Measurements from ENCODE around the gene MGAT4B.
"Not testable (repeated sequence)": the region's sequence is repeated elsewhere in the genome, so short reads cannot be mapped to it uniquely, and the experiment has no call there.

The MGAT4B gene

GRCh38 chr5:179795863-179796833 is 10.5 kb downstream of the MGAT4B start:
- DNase-seq = peak in 39 of 56 donors; percentile 35 to 82 (median 63)

DNA sequence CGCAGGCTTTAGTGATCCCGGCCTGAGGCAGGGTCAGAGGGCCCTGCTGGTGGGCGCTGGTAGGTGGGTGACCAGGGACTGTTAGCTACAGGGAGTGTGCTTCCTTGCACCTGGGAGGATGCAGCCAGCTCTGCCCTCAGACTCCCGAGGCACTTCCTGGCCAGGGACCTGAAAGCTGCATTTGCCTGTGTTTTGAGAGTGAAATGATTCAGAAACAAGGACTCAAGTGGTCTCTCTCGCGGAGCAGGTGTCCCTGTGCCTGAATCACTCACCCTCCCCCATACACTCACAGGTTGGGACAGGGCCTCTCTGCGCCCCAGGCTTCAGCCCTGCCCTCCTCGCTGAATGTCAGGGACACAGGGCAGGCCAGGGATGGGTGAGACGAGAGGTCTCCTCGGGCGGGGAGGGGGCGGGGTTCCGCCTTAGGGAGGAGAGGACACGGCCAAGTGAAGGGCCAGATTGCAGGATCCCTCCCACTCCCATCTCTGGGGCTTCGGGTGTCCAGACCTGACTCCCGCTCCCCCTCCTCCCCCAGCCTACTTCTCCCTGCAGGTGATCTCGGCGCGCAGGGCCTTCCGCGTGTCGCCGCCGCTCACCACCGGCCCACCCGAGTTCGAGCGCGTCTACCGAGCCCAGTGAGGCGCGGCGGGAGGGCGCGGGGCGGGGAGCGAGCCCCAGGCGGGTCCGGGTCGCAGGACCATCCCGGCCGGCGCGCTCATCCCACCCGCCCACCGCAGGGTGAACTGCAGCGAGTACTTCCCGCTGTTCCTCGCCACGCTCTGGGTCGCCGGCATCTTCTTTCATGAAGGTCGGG is 11.4 kb downstream of the MGAT4B start:
- DNase-seq = peak in 2 of 56 donors; percentile 14 to 27

DNA sequence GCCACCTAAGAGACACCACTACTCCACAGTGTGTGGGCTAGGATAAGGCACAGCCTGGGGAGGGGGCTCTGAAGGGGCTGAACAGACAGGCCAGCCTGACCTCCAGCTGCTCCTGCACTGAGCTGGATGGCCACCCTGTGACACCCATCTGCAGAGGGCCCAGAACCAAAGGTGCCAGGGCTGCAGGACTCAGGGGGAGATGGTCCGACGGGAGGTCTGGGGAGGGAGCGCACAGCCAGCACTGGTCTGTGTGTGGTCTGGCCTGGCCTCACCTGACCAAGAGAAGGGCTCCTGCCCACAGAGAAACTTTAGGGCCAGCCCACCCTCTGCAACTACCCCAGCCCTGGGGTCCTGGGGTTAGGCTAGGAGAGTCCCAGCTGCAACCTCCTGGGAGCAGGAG is 12.1 kb downstream of the MGAT4B start:
- no peak for DNase-seq

- DNase-seq = no peak
Observed at GRCh38 chr5:179794171-179794570, 12.5 kb downstream of the MGAT4B start.

GRCh38 chr5:179793468-179794139 is 13.1 kb downstream of the MGAT4B start, which contains the start of gene LTC4S:
Gene LTC4S, plus strand, starts transcription at chr5:179793986. Its CDS starts 95 bp downstream, at chr5:179794081.
- peak in 36 of 56 donors; percentile 23 to 65 (median 42) for DNase-seq

DNA sequence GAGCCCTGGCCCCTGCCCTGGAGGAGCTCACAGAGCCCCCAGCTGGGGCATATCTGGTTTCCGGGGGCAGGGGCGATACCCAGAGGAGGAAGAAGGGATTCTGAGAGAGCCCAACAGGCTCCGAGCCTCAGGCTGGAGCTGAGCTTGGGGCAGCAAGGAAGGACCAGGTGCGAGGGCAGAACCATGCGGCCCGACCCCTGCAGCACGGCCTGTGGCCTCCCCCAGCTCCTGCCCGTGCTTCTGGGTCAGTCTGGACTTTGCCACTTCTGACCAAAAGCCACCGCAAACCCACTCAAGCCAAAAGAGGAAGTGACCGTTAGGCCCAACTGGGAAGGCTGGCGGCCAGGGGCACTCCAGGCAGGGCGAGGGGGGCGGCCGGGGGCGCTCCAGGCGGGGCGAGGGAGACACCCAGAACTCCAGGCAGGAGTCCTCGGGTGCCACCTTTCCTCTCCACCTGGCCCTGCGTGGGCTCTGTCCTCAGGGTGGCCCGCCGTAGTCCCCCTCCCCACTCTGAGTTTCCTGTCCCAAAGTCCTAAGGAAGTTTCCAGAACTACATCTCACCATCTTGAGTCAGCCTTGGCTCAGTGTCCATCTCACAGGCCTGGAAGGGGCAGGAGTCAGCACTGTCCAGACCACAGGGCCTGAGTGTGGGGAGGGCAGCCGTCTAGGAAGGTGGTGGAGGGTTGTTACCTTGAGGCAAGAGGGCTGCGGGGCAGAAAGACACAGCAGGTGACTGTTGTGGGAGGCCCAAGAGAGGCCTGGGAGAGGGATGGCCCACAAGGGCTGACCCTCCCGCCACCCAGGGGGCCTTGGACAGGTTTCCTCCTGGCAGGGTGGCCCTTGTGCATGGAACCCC is 13.8 kb downstream of the MGAT4B start:
- peak in 3 of 56 donors; percentile 26 to 33 (median 32) for DNase-seq

DNA sequence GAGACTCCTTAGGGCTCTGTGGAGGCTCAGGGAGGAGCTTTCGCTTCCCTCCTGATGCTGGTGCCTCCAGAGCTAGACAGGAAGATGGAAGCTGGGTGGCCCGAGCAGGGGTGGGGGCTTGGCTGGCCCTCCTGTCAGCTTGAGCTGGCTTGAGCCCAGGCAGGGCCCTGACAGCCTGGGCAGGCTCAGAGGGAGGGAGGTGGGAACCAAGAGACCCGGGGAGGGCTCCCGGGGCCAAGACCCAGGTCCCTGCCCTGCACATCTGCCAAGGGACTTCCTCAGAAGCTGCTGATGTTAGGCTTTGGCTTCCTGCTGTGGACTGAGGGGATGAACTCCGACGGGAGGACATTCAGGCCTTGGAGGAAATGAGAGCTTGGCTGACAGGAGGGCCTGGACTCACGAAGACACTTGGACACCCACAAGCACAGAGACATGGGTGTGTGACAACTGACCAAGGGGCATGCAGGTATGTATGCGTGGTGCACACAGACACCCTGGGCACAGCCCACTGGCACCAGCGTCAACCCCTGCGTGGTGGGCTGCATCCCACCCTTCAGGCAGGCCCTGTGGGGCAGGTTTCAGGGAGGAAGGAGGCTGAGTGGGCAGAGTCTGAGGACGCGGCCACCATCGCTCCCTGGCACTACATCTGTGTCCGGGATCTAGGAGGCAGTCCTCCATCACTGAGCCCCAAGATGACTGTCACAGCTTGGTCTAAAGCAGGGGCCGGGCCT is 14.6 kb downstream of the MGAT4B start:
- DNase-seq = peak in 5 of 56 donors; percentile 26 to 45 (median 39)

- DNase-seq = not testable (repeated sequence)
Observed at GRCh38 chr5:179789278-179789677, 17.4 kb downstream of the MGAT4B start.

- no peak for DNase-seq
Observed at GRCh38 chr5:179788193-179788854, 18.3 kb downstream of the MGAT4B start.

DNA sequence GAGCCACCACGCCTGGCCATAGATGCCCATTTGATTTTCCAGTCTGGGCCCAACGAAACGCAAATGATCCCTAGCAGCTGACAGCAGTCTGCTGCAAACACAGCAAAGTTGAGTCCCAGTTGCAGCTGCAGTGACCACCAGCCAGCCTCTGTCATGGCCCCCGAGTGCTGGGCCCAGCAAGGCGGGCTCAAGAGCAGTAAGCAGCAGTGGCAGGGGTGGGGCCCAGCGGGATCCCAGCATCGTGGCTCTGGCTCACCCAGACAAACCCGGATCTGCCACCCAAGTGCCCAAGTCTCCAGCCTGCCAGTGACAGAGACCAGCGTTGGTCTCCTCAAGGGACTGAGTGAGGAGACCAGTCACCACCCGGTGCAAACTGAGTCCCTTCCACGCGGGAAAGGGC is 19.8 kb downstream of the MGAT4B start:
- no peak for DNase-seq

DNA sequence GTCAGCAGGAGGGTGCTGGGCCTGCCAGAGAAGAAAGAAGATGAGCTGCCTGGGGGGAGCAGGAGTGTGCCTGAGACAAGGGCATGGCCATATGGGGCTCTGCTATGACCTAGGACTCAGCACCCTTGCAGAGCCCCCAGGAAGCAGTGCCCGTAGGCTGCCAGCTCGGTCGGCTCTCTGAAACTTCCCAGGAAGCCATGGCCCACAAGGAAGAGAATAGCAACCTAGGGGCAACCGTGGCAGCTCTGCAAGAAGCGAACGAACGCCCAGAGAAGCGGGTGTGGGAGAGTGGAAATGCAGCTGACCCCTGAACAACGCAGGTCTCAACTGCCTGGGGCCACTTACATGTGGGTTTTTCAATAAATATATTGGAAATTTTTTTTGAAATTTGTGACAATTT is 23.5 kb downstream of the MGAT4B start:
- no peak for DNase-seq

- no peak for DNase-seq
Observed at GRCh38 chr5:179781846-179782245, 24.8 kb downstream of the MGAT4B start.

DNA sequence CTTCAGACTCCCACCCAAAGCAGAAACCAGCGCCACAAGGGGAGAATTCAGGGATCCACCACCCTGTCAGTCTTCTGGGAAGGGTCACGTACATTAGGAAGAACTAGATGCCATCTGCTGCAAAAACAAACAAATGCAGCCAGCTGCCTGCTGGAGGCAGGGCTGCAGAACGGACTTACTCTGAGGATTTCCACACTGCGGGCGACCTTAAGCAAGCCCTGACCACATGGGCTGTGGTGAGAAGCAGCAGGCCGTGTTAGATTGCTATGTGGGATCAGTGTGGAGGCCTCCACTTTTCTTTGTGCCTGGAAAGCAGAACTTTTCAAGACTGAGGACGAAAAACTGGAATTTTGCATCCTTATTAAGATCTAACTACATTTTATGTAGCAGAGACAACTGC is 26.3 kb downstream of the MGAT4B start:
- DNase-seq = no peak

- DNase-seq = no peak
Observed at GRCh38 chr5:179779826-179780225, 26.8 kb downstream of the MGAT4B start.

GRCh38 chr5:179778591-179778990 is 28.1 kb downstream of the MGAT4B start:
- no peak for DNase-seq

GRCh38 chr5:179777909-179778308 is 28.8 kb downstream of the MGAT4B start:
- no peak for DNase-seq

GRCh38 chr5:179777456-179777855 is 29.2 kb downstream of the MGAT4B start:
- no peak for DNase-seq

DNA sequence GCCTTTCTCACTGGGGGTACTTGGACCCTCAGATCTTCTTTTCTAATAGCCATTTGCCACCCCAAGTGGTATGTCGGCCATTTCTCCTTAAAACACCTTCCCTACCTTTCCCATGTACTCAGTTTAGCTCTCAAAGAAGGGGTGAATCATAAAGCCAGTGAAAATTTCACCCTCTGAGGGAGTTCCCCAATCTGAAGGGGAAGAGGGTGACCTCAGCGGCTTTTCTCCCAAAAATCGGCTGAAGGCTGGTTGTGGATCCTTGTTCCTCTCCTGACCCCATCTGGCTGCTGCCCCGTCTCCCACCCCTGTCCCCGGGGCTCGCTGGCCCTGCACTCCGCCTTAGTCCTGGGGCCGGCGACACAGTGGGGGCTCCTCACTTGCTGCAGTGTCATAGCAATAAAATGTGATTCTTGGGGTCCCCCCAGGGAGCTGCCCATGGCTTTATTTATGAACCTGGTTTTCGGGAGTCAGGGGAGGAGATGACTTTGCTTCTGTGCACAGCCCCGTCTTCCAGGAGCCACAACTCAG is 30.2 kb downstream of the MGAT4B start:
- no peak for DNase-seq

DNA sequence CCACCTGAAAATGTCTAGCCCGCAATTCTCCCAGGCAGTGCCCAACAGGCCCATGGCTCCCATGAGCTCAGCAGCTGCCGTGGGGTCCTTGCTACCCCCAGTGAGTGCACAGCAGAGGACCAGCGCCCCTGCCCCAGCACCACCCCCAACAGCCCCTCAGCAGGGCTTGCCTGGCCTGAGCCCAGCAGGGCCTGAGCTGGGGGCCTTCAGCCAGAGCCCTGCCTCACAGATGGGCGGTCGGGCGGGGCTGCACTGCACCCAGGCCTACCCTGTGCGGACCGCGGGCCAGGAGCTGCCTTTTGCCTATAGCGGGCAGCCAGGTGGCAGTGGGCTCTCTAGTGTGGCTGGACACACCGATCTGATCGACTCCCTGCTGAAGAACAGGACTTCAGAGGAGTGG is 32.2 kb downstream of the MGAT4B start:
- DNase-seq = no peak
